Measurements from ENCODE around the gene FAM118B. TPM values are rescaled to one million over a fixed set of nuclear protein-coding genes. Genes with fewer than 3 reads are reported as not detected.
A peak's percentile ranks its signal among the peaks of the same experiment; 100 is the strongest.
"Not testable (repeated sequence)": the region's sequence is repeated elsewhere in the genome, so short reads cannot be mapped to it uniquely, and the experiment has no call there.

Gene FAM118B
- total RNA-seq, 5 donors from 2014 or later (not counting 1 experiment from before 2014, with no cell fraction given), result 4.2 to 11.9 (median 11.0) TPM

DNA sequence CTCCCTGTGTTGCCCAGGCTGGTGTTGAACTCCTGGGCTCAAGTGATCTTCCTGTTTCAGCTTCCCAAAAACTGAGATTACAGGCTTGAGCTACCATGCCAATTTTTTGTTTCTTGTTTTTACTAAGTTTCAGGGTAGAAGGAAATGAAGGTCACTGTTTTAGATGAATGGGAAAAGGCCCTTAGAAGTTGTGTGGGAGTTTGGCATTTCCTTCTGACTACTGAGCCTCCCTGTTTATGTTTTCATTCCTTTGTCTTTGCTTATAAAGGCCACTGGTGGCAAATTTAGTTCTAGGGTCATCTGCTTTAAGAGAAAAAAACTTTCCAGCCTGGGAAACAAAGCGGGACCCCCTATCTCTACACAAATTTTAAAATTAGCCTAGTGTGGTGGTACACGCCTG is 35.1 kb downstream of the FAM118B start:
- Histone ChIP-seq H3K9me3 (no peaks in the 10 kb centered on the region), H3K36me3 (ENCODE audit: control insufficient read depth in 2 of 2, extremely low read depth in 1 of 2, insufficient read depth in 1 of 2, low read length in 1 of 2) (peaks cover 0 to 4% of the 10 kb centered on the region in 2 donors), H3K4me1 (ENCODE audit: control insufficient read depth in 1 of 2, extremely low read depth in 1 of 2, insufficient read depth in 2 of 2, low read length in 2 of 2) (no peaks in the 10 kb centered on the region), H3K27me3 (replicated peaks in 1 of 2; ENCODE audit: control insufficient read depth in 2 of 2, extremely low read depth in 1 of 2, insufficient read depth in 2 of 2, low read length in 1 of 2) (no peaks in the 10 kb centered on the region), H3K27ac (ENCODE audit: low read length) (no peak overlapping the region), H3K4me3 (ENCODE audit: control insufficient read depth in 1 of 2, extremely low read depth in 1 of 2, low read length in 1 of 2) (no peak overlapping the region)
- CTCF ChIA-PET, result interaction anchor here in 1 of 2 donors (0.7 kb wide), 1 partner anchor 41 kb away, joined by 7 read pairs; no protein-coding TSS in a partner anchor
- peaks cover 25% of the 10 kb centered on the region for H3K36me3 Mint-ChIP-seq
- no peaks in the 10 kb centered on the region for H3K9me3 Mint-ChIP-seq
- POLR2A ChIA-PET, result no interaction called here
- DNase-seq (no peak), ATAC-seq (replicated peaks in 1 of 4) (no peak)
- no peak overlapping the region for H3K27ac Mint-ChIP-seq
- no peak overlapping the region for H3K4me3 Mint-ChIP-seq
- WGBS (ENCODE audit: insufficient coverage), result 100% methylated on average over 1 of the region's 2 CpGs
- H3K27me3 Mint-ChIP-seq, result no peaks in the 10 kb centered on the region
- no peaks in the 10 kb centered on the region for H3K4me1 Mint-ChIP-seq

DNA sequence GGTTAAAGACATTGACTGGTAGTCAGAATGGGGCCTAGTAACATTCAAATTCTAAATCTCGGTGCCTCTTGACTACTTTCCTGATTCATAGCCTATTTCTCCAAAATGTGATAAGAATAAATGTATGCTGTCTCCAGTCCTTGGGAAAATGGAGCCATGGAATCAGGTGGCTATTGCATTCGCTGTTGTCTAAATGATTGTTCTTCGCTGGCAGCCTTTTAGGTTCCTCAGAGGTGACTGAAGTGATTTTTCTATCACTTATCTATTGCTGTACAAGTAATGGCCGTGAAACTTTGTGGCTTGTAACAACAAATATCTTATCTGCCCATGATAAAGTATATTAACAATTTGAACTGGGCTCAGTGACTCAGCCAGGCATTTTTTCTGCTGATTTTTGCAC is 41.7 kb downstream of the FAM118B start:
- H3K9me3 ChIP-seq, result no peaks in the 10 kb centered on the region
- ChIA-PET POLR2A (no interaction called here), CTCF (interaction anchor here in 1 of 2 donors (0.6 kb wide), 1 partner anchor 1776 kb away, joined by 3 read pairs; no protein-coding TSS in a partner anchor)
- DNase-seq (no peak), ATAC-seq (replicated peaks in 1 of 4) (no peak)
- Mint-ChIP-seq H3K4me3 (no peak overlapping the region), H3K4me1 (no peaks in the 10 kb centered on the region), H3K27ac (no peak overlapping the region), H3K9me3 (no peaks in the 10 kb centered on the region), H3K27me3 (no peaks in the 10 kb centered on the region), H3K36me3 (peaks cover 23% of the 10 kb centered on the region)
- peaks cover 10 to 17% of the 10 kb centered on the region in 2 donors for H3K36me3 ChIP-seq (ENCODE audit: control insufficient read depth in 2 of 2, extremely low read depth in 1 of 2, insufficient read depth in 1 of 2, low read length in 1 of 2)
- WGBS (ENCODE audit: insufficient coverage), result no CpG with 5 or more reads among the region's 4 CpGs
- H3K4me1 ChIP-seq (ENCODE audit: control insufficient read depth in 1 of 2, extremely low read depth in 1 of 2, insufficient read depth in 2 of 2, low read length in 2 of 2), result no peaks in the 10 kb centered on the region
- H3K27me3 ChIP-seq (replicated peaks in 1 of 2; ENCODE audit: control insufficient read depth in 2 of 2, extremely low read depth in 1 of 2, insufficient read depth in 2 of 2, low read length in 1 of 2), result no peaks in the 10 kb centered on the region
- H3K4me3 ChIP-seq (ENCODE audit: control insufficient read depth in 1 of 2, extremely low read depth in 1 of 2, low read length in 1 of 2), result no peak overlapping the region
- H3K27ac ChIP-seq (ENCODE audit: low read length), result no peak overlapping the region

DNA sequence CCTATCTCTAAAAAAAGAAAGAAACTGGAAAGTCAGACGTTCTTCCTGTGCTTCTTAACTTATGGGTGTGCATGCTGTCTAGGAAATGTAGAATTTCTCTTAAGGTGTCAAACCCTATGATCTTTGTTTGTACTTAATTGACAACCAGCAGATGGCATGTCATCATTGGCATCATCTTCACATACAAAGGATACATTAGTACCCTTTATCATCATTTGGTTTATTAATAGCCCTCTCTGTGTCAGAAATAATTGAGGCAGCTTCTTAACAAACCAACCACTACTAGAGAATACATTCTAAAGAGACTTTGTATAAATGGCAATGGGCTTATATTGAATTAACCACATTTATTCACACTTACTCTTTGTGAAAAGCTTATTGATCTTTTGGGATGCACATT is 43.2 kb downstream of the FAM118B start:
- no peaks in the 10 kb centered on the region for H3K27me3 Mint-ChIP-seq
- H3K4me1 Mint-ChIP-seq, result no peaks in the 10 kb centered on the region
- no peak overlapping the region for H3K4me3 ChIP-seq (ENCODE audit: control insufficient read depth in 1 of 2, extremely low read depth in 1 of 2, low read length in 1 of 2)
- POLR2A ChIA-PET, result no interaction called here
- peaks cover 10 to 17% of the 10 kb centered on the region in 2 donors for H3K36me3 ChIP-seq (ENCODE audit: control insufficient read depth in 2 of 2, extremely low read depth in 1 of 2, insufficient read depth in 1 of 2, low read length in 1 of 2)
- H3K4me1 ChIP-seq (ENCODE audit: control insufficient read depth in 1 of 2, extremely low read depth in 1 of 2, insufficient read depth in 2 of 2, low read length in 2 of 2), result no peaks in the 10 kb centered on the region
- H3K36me3 Mint-ChIP-seq, result peaks cover 20% of the 10 kb centered on the region
- no peak for ATAC-seq (replicated peaks in 1 of 4)
- no peak overlapping the region for H3K27ac ChIP-seq (ENCODE audit: low read length)
- CTCF ChIA-PET, result no interaction called here
- no peaks in the 10 kb centered on the region for H3K27me3 ChIP-seq (replicated peaks in 1 of 2; ENCODE audit: control insufficient read depth in 2 of 2, extremely low read depth in 1 of 2, insufficient read depth in 2 of 2, low read length in 1 of 2)
- WGBS (ENCODE audit: insufficient coverage), result no CpG with 5 or more reads among the region's 1 CpG
- no peaks in the 10 kb centered on the region for H3K9me3 Mint-ChIP-seq
- no peak for DNase-seq
- H3K4me3 Mint-ChIP-seq, result no peak overlapping the region
- no peak overlapping the region for H3K27ac Mint-ChIP-seq
- H3K9me3 ChIP-seq, result no peaks in the 10 kb centered on the region

DNA sequence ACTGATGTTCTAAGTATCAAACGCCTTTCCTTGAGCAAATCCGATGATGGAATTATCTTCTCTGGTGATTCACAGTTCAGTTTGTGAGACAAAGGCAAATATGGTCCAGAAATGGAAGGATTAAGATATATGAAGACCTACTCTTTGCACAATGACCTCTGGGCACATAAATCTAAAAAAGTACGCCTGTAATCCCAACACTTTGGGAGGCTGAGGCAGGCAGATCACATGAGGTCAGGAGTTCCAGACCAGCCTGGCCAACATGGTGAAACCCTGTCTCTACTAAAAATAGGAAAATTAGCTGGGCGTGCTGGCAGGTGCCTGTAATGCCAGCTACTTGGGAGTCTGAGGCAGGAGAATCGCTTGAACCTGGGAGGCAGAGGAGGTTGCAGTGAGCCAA is 43.9 kb downstream of the FAM118B start:
- CTCF ChIA-PET; DNase-seq; H3K27me3 ChIP-seq (replicated peaks in 1 of 2; ENCODE audit: control insufficient read depth in 2 of 2, extremely low read depth in 1 of 2, insufficient read depth in 2 of 2, low read length in 1 of 2); ATAC-seq (replicated peaks in 1 of 4); H3K27ac Mint-ChIP-seq; H3K27ac ChIP-seq (ENCODE audit: low read length); H3K4me3 ChIP-seq (ENCODE audit: control insufficient read depth in 1 of 2, extremely low read depth in 1 of 2, low read length in 1 of 2); H3K4me3 Mint-ChIP-seq; H3K27me3 Mint-ChIP-seq; H3K9me3 ChIP-seq; POLR2A ChIA-PET; H3K4me1 ChIP-seq (ENCODE audit: control insufficient read depth in 1 of 2, extremely low read depth in 1 of 2, insufficient read depth in 2 of 2, low read length in 2 of 2); H3K4me1 Mint-ChIP-seq; H3K9me3 Mint-ChIP-seq: not testable (repeated sequence)
- H3K36me3 Mint-ChIP-seq, result peaks cover 17% of the 10 kb centered on the region
- WGBS (ENCODE audit: insufficient coverage), result 100% methylated on average over 3 of the region's 5 CpGs
- peaks cover 10 to 17% of the 10 kb centered on the region in 2 donors for H3K36me3 ChIP-seq (ENCODE audit: control insufficient read depth in 2 of 2, extremely low read depth in 1 of 2, insufficient read depth in 1 of 2, low read length in 1 of 2)

DNA sequence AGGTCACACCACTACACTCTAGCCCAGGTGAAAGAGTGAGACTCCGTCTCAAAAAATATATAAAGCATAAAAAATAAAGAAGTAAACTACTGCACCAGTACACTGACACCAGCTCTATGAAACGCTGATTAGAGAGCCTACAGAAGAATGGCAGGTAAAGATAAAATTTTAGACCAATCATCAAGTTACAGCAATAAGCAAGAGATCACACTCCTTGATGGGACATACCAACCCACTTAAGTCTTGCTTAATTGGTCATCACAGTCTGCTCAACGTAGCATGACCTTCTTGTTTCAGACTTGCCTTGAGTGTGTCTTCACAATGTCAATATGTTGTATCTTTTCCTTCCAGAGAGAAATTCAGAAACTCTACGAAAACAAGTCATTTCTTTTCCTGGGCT is 44.6 kb downstream of the FAM118B start:
- Mint-ChIP-seq H3K9me3 (no peaks in the 10 kb centered on the region), H3K27me3 (no peaks in the 10 kb centered on the region), H3K36me3 (peaks cover 14% of the 10 kb centered on the region), H3K27ac (no peak overlapping the region), H3K4me3 (no peak overlapping the region), H3K4me1 (no peaks in the 10 kb centered on the region)
- 100% methylated on average over 2 of the region's 4 CpGs for WGBS (ENCODE audit: insufficient coverage)
- no peak overlapping the region for H3K27ac ChIP-seq (ENCODE audit: low read length)
- ATAC-seq (replicated peaks in 1 of 4) (no peak), DNase-seq (no peak)
- CTCF ChIA-PET, result no interaction called here
- no peaks in the 10 kb centered on the region for H3K4me1 ChIP-seq (ENCODE audit: control insufficient read depth in 1 of 2, extremely low read depth in 1 of 2, insufficient read depth in 2 of 2, low read length in 2 of 2)
- H3K27me3 ChIP-seq (replicated peaks in 1 of 2; ENCODE audit: control insufficient read depth in 2 of 2, extremely low read depth in 1 of 2, insufficient read depth in 2 of 2, low read length in 1 of 2), result no peaks in the 10 kb centered on the region
- peaks cover 10 to 17% of the 10 kb centered on the region in 2 donors for H3K36me3 ChIP-seq (ENCODE audit: control insufficient read depth in 2 of 2, extremely low read depth in 1 of 2, insufficient read depth in 1 of 2, low read length in 1 of 2)
- H3K4me3 ChIP-seq (ENCODE audit: control insufficient read depth in 1 of 2, extremely low read depth in 1 of 2, low read length in 1 of 2), result no peak overlapping the region
- POLR2A ChIA-PET, result no interaction called here
- no peaks in the 10 kb centered on the region for H3K9me3 ChIP-seq

DNA sequence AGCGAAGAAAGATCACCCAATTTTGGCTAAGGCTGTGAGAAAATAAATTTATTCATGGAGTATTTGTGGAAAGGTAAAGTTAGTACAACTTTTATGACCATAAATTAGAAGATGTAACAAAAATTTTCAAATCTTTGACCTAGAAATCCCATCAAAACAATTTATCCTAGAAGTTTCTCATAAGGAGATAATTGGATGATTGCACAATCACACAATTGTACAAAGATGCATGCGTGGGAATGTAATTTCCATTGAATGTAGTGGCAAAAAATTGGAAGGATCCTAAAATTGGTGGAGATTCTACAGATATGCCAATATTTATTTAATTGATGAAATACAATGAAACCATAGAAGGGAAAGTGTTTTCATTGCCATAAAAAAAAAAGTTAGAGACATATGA is 45.6 kb downstream of the FAM118B start:
- Mint-ChIP-seq H3K4me1 (no peaks in the 10 kb centered on the region), H3K4me3 (no peak overlapping the region), H3K27ac (peak overlapping the region in 1 of 2 donors; percentile 11), H3K9me3 (no peaks in the 10 kb centered on the region), H3K27me3 (no peaks in the 10 kb centered on the region), H3K36me3 (peaks cover 13% of the 10 kb centered on the region)
- H3K27me3 ChIP-seq (replicated peaks in 1 of 2; ENCODE audit: control insufficient read depth in 2 of 2, extremely low read depth in 1 of 2, insufficient read depth in 2 of 2, low read length in 1 of 2), result no peaks in the 10 kb centered on the region
- no peak for DNase-seq
- no peaks in the 10 kb centered on the region for H3K9me3 ChIP-seq
- no peak overlapping the region for H3K27ac ChIP-seq (ENCODE audit: low read length)
- peaks cover 10 to 20% of the 10 kb centered on the region in 2 donors for H3K36me3 ChIP-seq (ENCODE audit: control insufficient read depth in 2 of 2, extremely low read depth in 1 of 2, insufficient read depth in 1 of 2, low read length in 1 of 2)
- CTCF ChIA-PET, result interaction anchor here in 1 of 2 donors (0.5 to 0.6 kb wide), 2 partner anchors 8 to 13 kb away, joined by 3 to 4 read pairs; no protein-coding TSS in a partner anchor
- no peak overlapping the region for H3K4me3 ChIP-seq (ENCODE audit: control insufficient read depth in 1 of 2, extremely low read depth in 1 of 2, low read length in 1 of 2)
- POLR2A ChIA-PET, result no interaction called here
- no peak for ATAC-seq (replicated peaks in 1 of 4)
- H3K4me1 ChIP-seq (ENCODE audit: control insufficient read depth in 1 of 2, extremely low read depth in 1 of 2, insufficient read depth in 2 of 2, low read length in 2 of 2), result no peaks in the 10 kb centered on the region
- WGBS (ENCODE audit: insufficient coverage), result no CpG with 5 or more reads among the region's 2 CpGs

DNA sequence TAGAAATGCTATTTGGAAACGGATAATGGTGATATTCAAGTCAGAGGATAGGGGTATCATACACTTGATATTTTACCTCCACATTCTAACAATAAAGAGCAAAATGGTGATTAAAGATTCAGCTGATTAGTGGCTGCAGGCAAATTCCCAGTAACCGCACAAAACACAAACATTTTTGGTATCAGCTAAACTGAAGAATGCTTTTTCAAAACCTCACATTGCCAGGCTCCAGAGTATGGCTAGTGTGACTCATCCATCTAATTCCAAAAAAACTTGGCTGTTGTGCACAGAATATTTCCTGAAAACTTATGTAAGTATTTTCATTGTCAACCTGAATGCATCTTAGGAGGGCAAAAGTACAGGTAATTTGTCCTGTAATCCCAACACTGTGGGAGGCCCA is 46.2 kb downstream of the FAM118B start:
- CTCF ChIA-PET, result no interaction called here
- H3K4me1 Mint-ChIP-seq, result no peaks in the 10 kb centered on the region
- ATAC-seq (replicated peaks in 1 of 4) (no peak), DNase-seq (no peak)
- Histone ChIP-seq H3K4me1 (ENCODE audit: control insufficient read depth in 1 of 2, extremely low read depth in 1 of 2, insufficient read depth in 2 of 2, low read length in 2 of 2) (no peaks in the 10 kb centered on the region), H3K36me3 (ENCODE audit: control insufficient read depth in 2 of 2, extremely low read depth in 1 of 2, insufficient read depth in 1 of 2, low read length in 1 of 2) (peaks cover 10 to 26% of the 10 kb centered on the region in 2 donors), H3K4me3 (ENCODE audit: control insufficient read depth in 1 of 2, extremely low read depth in 1 of 2, low read length in 1 of 2) (no peak overlapping the region), H3K9me3 (no peaks in the 10 kb centered on the region), H3K27ac (ENCODE audit: low read length) (no peak overlapping the region), H3K27me3 (replicated peaks in 1 of 2; ENCODE audit: control insufficient read depth in 2 of 2, extremely low read depth in 1 of 2, insufficient read depth in 2 of 2, low read length in 1 of 2) (no peaks in the 10 kb centered on the region)
- H3K9me3 Mint-ChIP-seq, result no peaks in the 10 kb centered on the region
- H3K36me3 Mint-ChIP-seq, result peaks cover 13% of the 10 kb centered on the region
- H3K27ac Mint-ChIP-seq, result peak overlapping the region in 1 of 2 donors; percentile 19
- no peak overlapping the region for H3K4me3 Mint-ChIP-seq
- no peaks in the 10 kb centered on the region for H3K27me3 Mint-ChIP-seq
- no CpG with 5 or more reads among the region's 2 CpGs for WGBS (ENCODE audit: insufficient coverage)
- POLR2A ChIA-PET, result interaction anchor here in 1 of 2 donors (0.6 kb wide), 2 partner anchors 8 to 26 kb away, joined by 3 read pairs; no protein-coding TSS in a partner anchor

Data from T-cell (primary cell).